OCI-LY7 (cell line): ENCODE results near the gene DGCR8. TPM values are rescaled to one million over a fixed set of nuclear protein-coding genes. Genes with fewer than 3 reads are reported as not detected.

Source experiments
- BruUV-seq: library from RNA; stranded (reverse); fragments of 400-500 nt; replicated peaks from 2 replicates; lab custom pipeline; 2021; lab: Mats Ljungman, UMichigan
- CTCF ChIA-PET: fragments of 300-600 bp; sonication (Branson Sonifier 250); formaldehyde crosslinking; loops from one replicate; lab custom pipeline; 2022; ENCODE audit warnings: antibody characterized with exemption; ENCODE audit not compliant: unreplicated experiment; lab: Charles Lee
- POLR2A ChIA-PET: fragments of 300-600 bp; sonication (Branson Sonifier 250); formaldehyde crosslinking; loops from one replicate; lab custom pipeline; 2022; ENCODE audit warnings: antibody characterized with exemption; lab: Charles Lee
- DNase-seq: peaks from one replicate; pipeline ENCODE4 v3.0.0-alpha.2; 2015; ENCODE audit warnings: low spot score
- H2AFZ ChIP-seq: fragments of 200-600 bp; sonication (generic), shearing (Covaris generic); 2 replicates; pipeline ENCODE4 v1.6.1; 2014; ENCODE audit warnings: mild to moderate bottlenecking, antibody characterized with exemption, low read length, moderate library complexity
- H3K27ac ChIP-seq: fragments of 200-600 bp; sonication (generic); 2 replicates; pipeline ENCODE4 v1.5.1; 2014; ENCODE audit warnings: mixed run types, low read depth, mild to moderate bottlenecking, moderate library complexity, low read length, inconsistent platforms; ENCODE audit not compliant: poor library complexity, severe bottlenecking
- H3K36me3 ChIP-seq: fragments of 200-600 bp; sonication (generic); 2 replicates; pipeline ENCODE4 v1.6.1; 2014; ENCODE audit warnings: mild to moderate bottlenecking, antibody characterized with exemption, low read length, moderate library complexity, mixed read lengths; ENCODE audit not compliant: insufficient read depth
- H3K4me1 ChIP-seq: fragments of 200-600 bp; sonication (generic); 2 replicates; pipeline ENCODE4 v1.5.1; 2014; ENCODE audit warnings: mild to moderate bottlenecking, low read length; ENCODE audit not compliant: insufficient read depth, poor library complexity, severe bottlenecking
- H3K4me2 ChIP-seq: fragments of 200-600 bp; sonication (generic); 2 replicates; pipeline ENCODE4 v1.6.1; 2014; ENCODE audit warnings: mild to moderate bottlenecking, low read length
- H3K4me3 ChIP-seq: fragments of 200-600 bp; sonication (generic); 2 replicates; pipeline ENCODE4 v1.5.1; 2014; ENCODE audit warnings: mild to moderate bottlenecking, low read depth, low read length; ENCODE audit not compliant: poor library complexity, severe bottlenecking
- H3K79me2 ChIP-seq: fragments of 200-600 bp; sonication (generic); 2 replicates; pipeline ENCODE4 v1.6.1; 2016; ENCODE audit warnings: low read depth, mild to moderate bottlenecking, low read length, moderate library complexity, mixed read lengths; ENCODE audit not compliant: insufficient read depth
- H3K9me2 ChIP-seq: fragments of 200-600 bp; sonication (generic); 2 replicates; pipeline ENCODE4 v1.6.1; 2016; ENCODE audit warnings: mild to moderate bottlenecking, low read length, mixed read lengths; ENCODE audit not compliant: insufficient read depth
- H3K9me3 ChIP-seq: fragments of 200-600 bp; sonication (generic); 2 replicates; pipeline ENCODE4 v1.6.1; 2014; ENCODE audit warnings: mild to moderate bottlenecking, mixed run types, low read length, mixed read lengths
- H4K20me1 ChIP-seq: fragments of 200-600 bp; sonication (generic); 2 replicates; pipeline ENCODE4 v1.6.1; 2014; ENCODE audit warnings: mild to moderate bottlenecking, antibody characterized with exemption, low read length, moderate library complexity, mixed read lengths; ENCODE audit not compliant: insufficient read depth
- EZH2phosphoT487 ChIP-seq: fragments of 200-600 bp; sonication (generic); IDR thresholded peaks from 2 replicates; pipeline ENCODE4 v1.6.1; 2018; ENCODE audit warnings: low read depth, borderline replicate concordance, mild to moderate bottlenecking, mixed run types, antibody characterized with exemption, low read length, moderate library complexity, mixed read lengths
- intact Hi-C: fragments of 100-400 bp; cut with micrococcal nuclease; formaldehyde crosslinking; loops from one replicate; pipeline ENCODE4 v1.10.0; 2022; ENCODE audit not compliant: unreplicated experiment
- total RNA-seq, 2 experiments: library from RNA; depleted of rRNA in 1 of 2; stranded (reverse); fragments of >200 nt in 1 of 2; shearing (Covaris generic) in 1 of 2; gene quantifications; 2 replicates each; pipeline ENCODE4 v1.2.3, GENCODE V29; 2014 to 2022
- TF ChIP-seq, protein P1 (sequence below): fragments of 200-600 bp; sonication (generic); conservative IDR thresholded peaks from 2 replicates; pipeline ENCODE4 v1.5.1; 2014; ENCODE audit warnings: mild to moderate bottlenecking, antibody characterized with exemption, low read length, moderate library complexity, mixed read lengths

Gene DGCR8
- total RNA-seq, 2 experiments from 2014 or later, result 49.5 to 68.2 TPM

DNA sequence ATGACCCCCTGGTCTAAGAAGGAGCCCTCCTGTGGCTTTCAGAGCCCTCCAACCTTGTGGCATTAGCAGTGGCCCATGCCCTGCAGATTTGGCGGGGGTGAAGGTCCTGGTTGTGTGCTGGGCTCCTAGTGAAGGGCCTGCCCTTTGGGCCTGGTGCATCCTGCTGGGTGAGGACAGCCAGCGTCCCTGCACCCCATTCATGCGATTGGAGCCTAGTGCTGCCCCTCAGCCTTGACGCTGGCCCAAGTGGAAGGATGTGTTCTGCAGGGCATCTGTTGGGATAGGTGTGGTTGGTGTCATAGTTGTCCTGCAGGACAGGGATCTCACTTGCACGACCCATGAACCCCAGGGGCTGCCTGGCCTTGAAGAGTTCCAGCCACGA, 28.1 kb upstream of the DGCR8 start:
- 0 out of 2 replicates have a peak, but pooled peaks cover 4% of the 10 kb centered on the region for H3K9me3 ChIP-seq
- no peaks in the 10 kb centered on the region for H3K79me2 ChIP-seq
- POLR2A ChIA-PET, result no interaction called here
- no peaks in the 10 kb centered on the region for H3K9me2 ChIP-seq
- H2AFZ ChIP-seq, result no peak overlapping the region
- BruUV-seq, result no TSS peak
- TF ChIP-seq EZH2phosphoT487, result no peak
- TF ChIP-seq, protein P1, sequence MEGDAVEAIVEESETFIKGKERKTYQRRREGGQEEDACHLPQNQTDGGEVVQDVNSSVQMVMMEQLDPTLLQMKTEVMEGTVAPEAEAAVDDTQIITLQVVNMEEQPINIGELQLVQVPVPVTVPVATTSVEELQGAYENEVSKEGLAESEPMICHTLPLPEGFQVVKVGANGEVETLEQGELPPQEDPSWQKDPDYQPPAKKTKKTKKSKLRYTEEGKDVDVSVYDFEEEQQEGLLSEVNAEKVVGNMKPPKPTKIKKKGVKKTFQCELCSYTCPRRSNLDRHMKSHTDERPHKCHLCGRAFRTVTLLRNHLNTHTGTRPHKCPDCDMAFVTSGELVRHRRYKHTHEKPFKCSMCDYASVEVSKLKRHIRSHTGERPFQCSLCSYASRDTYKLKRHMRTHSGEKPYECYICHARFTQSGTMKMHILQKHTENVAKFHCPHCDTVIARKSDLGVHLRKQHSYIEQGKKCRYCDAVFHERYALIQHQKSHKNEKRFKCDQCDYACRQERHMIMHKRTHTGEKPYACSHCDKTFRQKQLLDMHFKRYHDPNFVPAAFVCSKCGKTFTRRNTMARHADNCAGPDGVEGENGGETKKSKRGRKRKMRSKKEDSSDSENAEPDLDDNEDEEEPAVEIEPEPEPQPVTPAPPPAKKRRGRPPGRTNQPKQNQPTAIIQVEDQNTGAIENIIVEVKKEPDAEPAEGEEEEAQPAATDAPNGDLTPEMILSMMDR, result no peak
- no peak overlapping the region for H3K4me2 ChIP-seq
- H4K20me1 ChIP-seq, result no peaks in the 10 kb centered on the region
- H3K4me3 ChIP-seq, result no peak overlapping the region
- no peaks in the 10 kb centered on the region for H3K4me1 ChIP-seq
- intact Hi-C loops, result no loop called here
- H3K27ac ChIP-seq, result no peak overlapping the region
- peaks cover 33% of the 10 kb centered on the region for H3K36me3 ChIP-seq
- CTCF ChIA-PET, result no interaction called here
- no peak for DNase-seq

DNA sequence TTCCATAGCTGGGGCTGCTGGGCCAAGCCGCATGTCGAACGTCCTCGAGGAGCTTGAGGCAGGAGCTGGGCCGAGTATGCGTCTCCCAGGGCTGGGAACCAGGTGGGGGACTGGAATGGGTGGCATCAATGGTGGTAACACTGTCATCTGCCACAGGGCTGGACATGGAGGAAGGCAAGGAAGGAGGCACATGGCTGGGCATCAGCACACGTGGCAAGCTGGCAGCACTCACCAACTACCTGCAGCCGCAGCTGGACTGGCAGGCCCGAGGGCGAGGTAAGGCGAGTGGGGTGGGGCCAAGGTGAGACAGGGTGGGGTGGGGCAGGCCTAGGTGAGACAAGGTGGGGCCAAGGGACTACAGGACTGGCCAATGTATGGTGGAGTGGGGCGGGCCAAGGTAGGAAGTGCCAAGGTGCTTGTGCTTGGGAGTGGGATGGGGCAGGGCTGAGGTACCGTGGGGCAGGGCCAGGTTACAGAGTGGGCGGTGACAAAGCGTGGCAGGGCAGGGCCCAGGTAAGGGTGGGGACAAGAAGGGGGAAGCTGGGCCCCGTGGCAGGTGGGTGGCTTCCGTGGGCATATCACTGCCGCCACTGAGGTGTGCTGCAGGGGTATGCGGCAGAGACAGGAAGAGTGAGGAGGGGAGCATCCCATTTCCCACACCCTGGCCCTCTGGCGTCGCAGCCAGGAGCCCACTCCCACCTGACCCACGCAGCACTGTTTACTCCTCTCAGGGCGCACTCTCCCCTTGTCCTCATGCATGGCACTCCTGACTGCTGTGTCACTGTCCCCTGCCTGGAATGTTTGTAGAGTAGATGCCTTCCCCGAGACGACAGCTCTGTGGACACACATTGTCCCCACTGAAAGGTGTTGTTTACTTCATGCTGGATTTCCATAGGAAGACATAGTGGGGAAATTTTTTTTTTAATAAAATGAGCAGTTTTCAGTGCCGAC, 27.5 kb upstream of the DGCR8 start:
- H2AFZ ChIP-seq, result no peak overlapping the region
- H4K20me1 ChIP-seq, result no peaks in the 10 kb centered on the region
- CTCF ChIA-PET, result no interaction called here
- H3K4me1 ChIP-seq, result no peaks in the 10 kb centered on the region
- H3K9me3 ChIP-seq, result 0 out of 2 replicates have a peak, but pooled peaks cover 4% of the 10 kb centered on the region
- no peak overlapping the region for H3K4me2 ChIP-seq
- no peak overlapping the region for H3K27ac ChIP-seq
- POLR2A ChIA-PET, result interaction anchor here (0.6 kb wide), 1 partner anchor 14 kb away, joined by 3 read pairs; no protein-coding TSS in a partner anchor
- no TSS peak for BruUV-seq
- no peaks in the 10 kb centered on the region for H3K9me2 ChIP-seq
- no peak overlapping the region for H3K4me3 ChIP-seq
- no peak for DNase-seq
- H3K79me2 ChIP-seq, result no peaks in the 10 kb centered on the region
- TF ChIP-seq, protein P1, result no peak
- no peak for TF ChIP-seq EZH2phosphoT487
- intact Hi-C loops, result no loop called here
- peaks cover 27% of the 10 kb centered on the region for H3K36me3 ChIP-seq
